Globus pallidus (tissue), 1 donor: ENCODE results near the gene MRPS12.

Source experiments
- DNase-seq: peaks from one replicate; pipeline ENCODE4 v3.0.0-alpha.2; 2015; ENCODE audit warnings: low spot score

MRPS12 gene

GRCh38 chr19:38911388-38912001, 19.2 kb upstream of the MRPS12 start:
- no peak for DNase-seq

- DNase-seq: no peak
These were observed 17.9 kb upstream of the MRPS12 start for GRCh38 chr19:38912600-38913514.

GRCh38 chr19:38913958-38914357, 16.8 kb upstream of the MRPS12 start:
- no peak for DNase-seq

- DNase-seq: no peak
These were observed 15.1 kb upstream of the MRPS12 start for GRCh38 chr19:38915329-38916321.

GRCh38 chr19:38917516-38917915, 13.2 kb upstream of the MRPS12 start:
- DNase-seq: no peak

- no peak for DNase-seq
These were observed 12.7 kb upstream of the MRPS12 start for GRCh38 chr19:38917921-38918491.

GRCh38 chr19:38918526-38918925, 12.2 kb upstream of the MRPS12 start:
- no peak for DNase-seq

- DNase-seq: no peak
These were observed 10.7 kb upstream of the MRPS12 start for GRCh38 chr19:38919837-38920601.

- DNase-seq: no peak
These were observed 9.9 kb upstream of the MRPS12 start for GRCh38 chr19:38920602-38921419.

GRCh38 chr19:38921420-38922274, 9.1 kb upstream of the MRPS12 start:
- DNase-seq: no peak

GRCh38 chr19:38922482-38922881, 8.3 kb upstream of the MRPS12 start:
- DNase-seq: no peak

GRCh38 chr19:38924388-38924787, 6.4 kb upstream of the MRPS12 start:
- no peak for DNase-seq

- DNase-seq: no peak
These were observed 2.2 kb upstream of the MRPS12 start for GRCh38 chr19:38928391-38929001.

- peak; percentile 95 for DNase-seq
These were observed 592 bp upstream of the MRPS12 start, which contains the start of gene SARS2 for GRCh38 chr19:38929929-38930775. Gene SARS2 (minus strand): TSS chr19:38930763. CDS start chr19:38930736, 27 bp downstream.

- no peak for DNase-seq
These were observed 713 bp downstream of the MRPS12 start for GRCh38 chr19:38931521-38931793.

GRCh38 chr19:38932425-38933179, 1.9 kb downstream of the MRPS12 start:
- DNase-seq: no peak

- DNase-seq: no peak
These were observed 2.8 kb downstream of the MRPS12 start for GRCh38 chr19:38933544-38933943.
